Panc1 (cell line): Measurements from ENCODE around the gene NLRC4. TPM values are rescaled to one million over a fixed set of nuclear protein-coding genes. Genes with fewer than 3 reads are reported as not detected.

Source experiments
- ATAC-seq: fragments of 200-7000 bp; cut with Tn5 transposase; 2 replicates; pipeline ENCODE4 v1.9.1; 2020; ENCODE audit warnings: mild to moderate bottlenecking, moderate library complexity
- BruUV-seq: library from RNA; stranded (reverse); fragments of 400-500 nt; replicated peaks from 2 replicates; lab custom pipeline; 2021; lab: Mats Ljungman, UMichigan
- CTCF ChIA-PET: fragments of 300-600 bp; sonication (Branson Sonifier 250); formaldehyde crosslinking; loops from one replicate; lab custom pipeline; 2022; ENCODE audit warnings: antibody characterized with exemption; lab: Charles Lee
- POLR2A ChIA-PET: fragments of 300-600 bp; sonication (Branson Sonifier 250); formaldehyde crosslinking; loops from one replicate; lab custom pipeline; 2022; ENCODE audit warnings: antibody characterized with exemption; lab: Charles Lee
- DNase-seq: peaks from one replicate; pipeline ENCODE4 v3.0.0-alpha.2; 2010; ENCODE audit warnings: low read depth, low spot score
- H3K27ac ChIP-seq: 2 replicates; pipeline ENCODE4 v1.5.1; 2011; ENCODE audit warnings: mild to moderate bottlenecking, low read length, inconsistent platforms
- H3K27me3 ChIP-seq: fragments of 200-500 bp; sonication (Bioruptor generic); 2 replicates; pipeline ENCODE4 v1.6.0; 2014; ENCODE audit warnings: low read length, inconsistent platforms; ENCODE audit not compliant: control insufficient read depth, insufficient read depth
- H3K36me3 ChIP-seq: fragments of 200-500 bp; sonication (Bioruptor generic); 2 replicates; pipeline ENCODE4 v1.5.1; 2014; ENCODE audit warnings: inconsistent platforms, mild to moderate bottlenecking, low read length, moderate library complexity; ENCODE audit not compliant: control insufficient read depth, insufficient read depth
- H3K4me1 ChIP-seq: 2 replicates; pipeline ENCODE4 v1.5.1; 2011; ENCODE audit warnings: inconsistent platforms, mild to moderate bottlenecking, low read length, moderate library complexity; ENCODE audit not compliant: control insufficient read depth, insufficient read depth
- H3K4me3 ChIP-seq, 2 experiments: 2 replicates each; pipeline ENCODE4 v1.5.1; 2011 to 2012; ENCODE audit warnings: low read depth in 2 of 2, low read length in 2 of 2, mild to moderate bottlenecking in 2 of 2, inconsistent platforms in 1 of 2, moderate library complexity in 1 of 2
- H3K9me3 ChIP-seq: fragments of 200-500 bp; sonication (Bioruptor generic); 2 replicates; pipeline ENCODE4 v1.5.1; 2014; ENCODE audit warnings: low read depth, mild to moderate bottlenecking, inconsistent platforms, low read length, moderate library complexity; ENCODE audit not compliant: control insufficient read depth, insufficient read depth
- CTCF ChIP-seq: fragments of 450-650 bp; IDR thresholded peaks from 2 replicates; pipeline ENCODE4 v1.5.1; 2017; ENCODE audit warnings: mild to moderate bottlenecking
- POLR2AphosphoS5 ChIP-seq: IDR thresholded peaks from 2 replicates; pipeline ENCODE4 v1.6.1; 2012; ENCODE audit warnings: mild to moderate bottlenecking, low read depth, low read length, moderate library complexity
- REST ChIP-seq, 2 experiments: IDR thresholded peaks; 2 replicates each; pipeline ENCODE4 v1.6.1; 2011 to 2012; ENCODE audit warnings: low read depth in 2 of 2, control low read depth in 1 of 2, low read length in 1 of 2, mild to moderate bottlenecking in 1 of 2, moderate library complexity in 1 of 2; ENCODE audit not compliant: insufficient read depth in 1 of 2
- SIN3A ChIP-seq: IDR thresholded peaks from 2 replicates; pipeline ENCODE4 v1.6.1; 2012; ENCODE audit warnings: low read depth, mild to moderate bottlenecking, low read length, moderate library complexity, borderline replicate concordance; ENCODE audit not compliant: insufficient read depth
- TCF7L2 ChIP-seq: IDR thresholded peaks from 2 replicates; pipeline ENCODE4 v1.6.1; 2011; ENCODE audit warnings: mild to moderate bottlenecking, low read depth, low read length, inconsistent platforms
- in situ Hi-C: cut with HindIII; loops from 2 replicates; pipeline ENCODE4 v1.10.0; 2016; ENCODE audit warnings: low sequenced_read_pairs, low pct_unique_long_range_greater_than_20kb
- intact Hi-C: fragments of 100-400 bp; cut with micrococcal nuclease; formaldehyde crosslinking; loops from one replicate; pipeline ENCODE4 v1.10.0; 2022; ENCODE audit not compliant: unreplicated experiment
- total RNA-seq: library from RNA; stranded (reverse); gene quantifications from one replicate; pipeline ENCODE4 v1.2.1, GENCODE V29; 2021; ENCODE audit not compliant: unreplicated experiment

NLRC4 gene
- total RNA-seq, 1 experiment from 2014 or later = not detected

- H3K27me3 ChIP-seq = no peaks in the 10 kb centered on the region
- H3K27ac ChIP-seq = no peak overlapping the region
- ATAC-seq = no peak
- no peak for DNase-seq
- POLR2A ChIA-PET = no interaction called here
- H3K4me3 ChIP-seq = no peak overlapping the region
- in situ Hi-C loops (no loop called here), intact Hi-C loops (no loop called here)
- CTCF ChIA-PET = no interaction called here
- TF ChIP-seq SIN3A = no peak
- TF ChIP-seq POLR2AphosphoS5 = no peak
- TF ChIP-seq CTCF = no peak
- TF ChIP-seq TCF7L2 = no peak
- no peak for TF ChIP-seq REST (IDR thresholded peaks at IDR 0.05; ENCODE audit: insufficient read depth in 1 of 2, low read depth in 2 of 2, low read length in 1 of 2)
- H3K9me3 ChIP-seq = peaks cover 8% of the 10 kb centered on the region; the same call in 1 of the 2 replicates
- BruUV-seq = no TSS peak
- H3K4me1 ChIP-seq = no peaks in the 10 kb centered on the region
- no peaks in the 10 kb centered on the region for H3K36me3 ChIP-seq
These were observed 26.7 kb downstream of the NLRC4 start for GRCh38 chr2:32237996-32238395.

- no peaks in the 10 kb centered on the region for H3K36me3 ChIP-seq
- ChIA-PET POLR2A (no interaction called here), CTCF (no interaction called here)
- in situ Hi-C loops (no loop called here), intact Hi-C loops (no loop called here)
- DNase-seq = no peak
- H3K27ac ChIP-seq = no peak overlapping the region
- no peak for ATAC-seq
- H3K4me3 ChIP-seq = no peak overlapping the region
- TF ChIP-seq REST (IDR thresholded peaks at IDR 0.05; ENCODE audit: insufficient read depth in 1 of 2, low read depth in 2 of 2, low read length in 1 of 2) (no peak), TCF7L2 (no peak), CTCF (no peak)
- H3K4me1 ChIP-seq = no peaks in the 10 kb centered on the region
- H3K27me3 ChIP-seq = no peaks in the 10 kb centered on the region
- peaks cover 8% of the 10 kb centered on the region; the same call in 1 of the 2 replicates for H3K9me3 ChIP-seq
- no TSS peak for BruUV-seq
These were observed 27.2 kb downstream of the NLRC4 start for GRCh38 chr2:32237488-32237887.
